T-helper 1 cell (primary cell): Measurements from ENCODE around the gene PGM2.
"Not testable (repeated sequence)": the region's sequence is repeated elsewhere in the genome, so short reads cannot be mapped to it uniquely, and the experiment has no call there.

Experiments
- DNase-seq, 5 donors: peaks; one replicate each; pipeline ENCODE4 v3.0.0-alpha.2; 2012 to 2020
- total RNA-seq, 4 donors: gene quantifications; one replicate each; lab custom pipeline; 2026; lab: John Stamatoyannopoulos, UW

Gene PGM2
- total RNA-seq, result 18.3 to 27.6 (median 22.0) reads per million in 4 donors

DNA sequence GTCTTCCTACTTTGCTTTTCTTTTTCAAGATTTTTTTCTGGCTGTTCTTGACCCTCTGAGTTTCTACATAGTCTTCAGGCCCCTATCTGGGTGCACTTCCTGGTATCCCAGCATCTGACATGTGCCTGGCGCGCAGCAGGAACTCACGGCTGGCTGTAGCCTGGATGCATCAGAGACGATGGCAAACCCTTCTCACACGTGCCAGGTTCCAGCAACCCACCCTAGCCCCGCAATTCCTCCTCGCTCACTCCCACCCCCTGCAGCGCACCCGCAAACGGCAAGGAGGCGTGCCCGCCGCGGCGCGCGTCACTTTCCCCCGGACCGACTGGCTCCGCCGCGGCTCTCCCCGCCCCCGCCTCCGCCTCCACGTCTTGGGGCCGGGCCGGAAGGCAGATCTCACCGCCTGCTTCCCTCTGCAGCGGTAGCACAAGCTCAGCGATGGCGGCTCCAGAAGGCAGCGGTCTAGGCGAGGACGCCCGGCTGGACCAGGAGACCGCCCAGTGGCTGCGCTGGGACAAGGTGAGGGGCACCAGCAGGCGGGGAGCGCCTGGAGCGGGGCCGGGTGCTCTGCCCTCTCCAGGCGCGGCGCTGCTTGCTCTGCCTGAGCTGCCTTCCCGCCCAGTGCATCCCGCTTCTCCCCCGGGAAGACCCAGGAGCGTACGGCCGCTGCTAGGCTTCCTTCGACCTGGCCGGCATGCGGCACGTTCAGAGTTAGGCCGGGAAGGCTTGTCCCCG, at the start of gene PGM2:
Gene PGM2 (plus strand): TSS at position 392 of the 735 bp plus-strand sequence. CDS start 47 bp downstream, at position 439.
- DNase-seq, result peak; percentile 76 to 89 (median 84)

DNA sequence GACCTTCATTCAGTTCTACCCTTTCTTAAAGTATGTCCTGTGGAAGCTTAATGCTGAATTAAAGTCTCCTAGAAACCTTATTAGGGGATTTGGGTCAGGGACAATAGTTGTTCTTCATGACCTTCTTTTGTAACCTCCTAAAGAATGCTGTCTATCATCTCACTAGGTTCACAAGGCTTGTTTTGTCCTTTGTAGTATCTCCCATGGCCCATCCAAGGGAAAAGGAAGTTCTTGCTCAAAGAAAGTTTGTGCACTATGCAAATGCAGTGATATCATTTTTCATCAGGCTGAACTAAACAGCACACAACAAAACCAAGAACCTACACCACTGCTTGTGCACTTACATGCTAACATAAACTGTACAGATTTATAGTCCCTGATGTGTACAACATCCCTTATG, 46.6 kb upstream of the PGM2 start:
- DNase-seq, result no peak

DNA sequence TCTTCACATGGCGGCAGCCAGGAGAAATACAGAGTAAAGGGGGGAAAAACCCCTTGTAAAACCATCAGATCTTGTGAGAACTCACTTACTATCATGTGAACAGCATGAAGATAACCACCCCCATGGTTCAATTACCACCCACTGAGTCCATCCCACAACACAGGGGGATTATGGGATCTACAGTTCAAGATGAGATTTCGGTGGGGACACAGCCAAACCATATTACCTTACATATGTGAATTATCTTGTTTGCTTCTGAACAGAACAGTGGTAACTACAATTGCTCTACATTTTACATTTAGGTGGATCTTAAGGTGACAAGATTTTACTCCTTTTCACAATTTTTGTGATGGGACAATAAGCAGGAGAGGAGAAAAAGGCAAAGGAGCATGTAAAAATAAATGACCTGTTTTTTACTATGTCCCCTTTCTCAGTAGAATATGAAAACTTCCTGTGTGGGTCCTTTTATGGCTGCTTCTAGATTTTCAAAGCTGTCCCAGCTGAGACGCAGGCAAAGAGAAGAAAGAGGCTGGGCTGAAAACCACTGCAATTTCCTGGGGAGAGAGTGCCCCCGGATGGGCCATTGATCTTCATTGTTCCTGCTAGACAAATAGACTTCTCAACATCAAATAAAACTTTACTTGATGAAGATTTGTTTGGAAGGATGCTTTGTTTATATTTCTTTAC, 45.9 kb upstream of the PGM2 start:
- DNase-seq, result peak; percentile 12 to 54 (median 37)

DNA sequence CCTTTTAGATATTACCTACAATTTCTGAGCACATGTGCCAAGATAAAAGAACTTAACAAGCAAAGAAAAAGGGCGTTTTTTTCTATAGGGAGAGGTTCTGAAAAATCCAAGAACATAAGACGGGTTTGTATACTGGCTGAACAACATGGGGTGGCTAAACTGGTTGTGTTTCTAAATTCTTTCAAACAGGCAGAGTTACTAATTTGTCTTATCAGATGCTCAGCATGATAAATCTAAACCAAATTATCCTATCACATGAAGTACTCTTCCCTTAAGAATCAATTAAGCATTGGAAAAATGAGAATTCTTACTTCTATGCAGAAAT, 45.4 kb upstream of the PGM2 start:
- no peak for DNase-seq

DNA sequence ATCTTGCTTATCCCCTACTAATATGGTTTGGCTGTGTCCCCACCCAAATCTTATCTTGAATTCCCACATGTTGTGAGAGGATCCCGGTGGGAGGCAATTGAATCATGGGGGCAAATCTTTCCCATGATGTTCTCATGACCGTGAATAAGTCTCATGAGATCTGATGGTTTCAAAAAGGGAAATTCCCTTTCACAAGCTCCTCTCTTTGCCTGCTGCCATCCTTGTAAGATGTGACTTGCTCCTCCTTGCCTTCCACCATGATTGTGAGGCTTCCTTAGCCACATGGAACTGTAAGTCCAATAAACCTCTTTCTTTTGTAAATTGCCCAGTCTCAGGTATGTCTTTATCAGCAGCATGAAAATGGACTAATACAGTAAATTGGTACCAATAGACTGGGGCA, 40.2 kb upstream of the PGM2 start:
- DNase-seq, result not testable (repeated sequence)

DNA sequence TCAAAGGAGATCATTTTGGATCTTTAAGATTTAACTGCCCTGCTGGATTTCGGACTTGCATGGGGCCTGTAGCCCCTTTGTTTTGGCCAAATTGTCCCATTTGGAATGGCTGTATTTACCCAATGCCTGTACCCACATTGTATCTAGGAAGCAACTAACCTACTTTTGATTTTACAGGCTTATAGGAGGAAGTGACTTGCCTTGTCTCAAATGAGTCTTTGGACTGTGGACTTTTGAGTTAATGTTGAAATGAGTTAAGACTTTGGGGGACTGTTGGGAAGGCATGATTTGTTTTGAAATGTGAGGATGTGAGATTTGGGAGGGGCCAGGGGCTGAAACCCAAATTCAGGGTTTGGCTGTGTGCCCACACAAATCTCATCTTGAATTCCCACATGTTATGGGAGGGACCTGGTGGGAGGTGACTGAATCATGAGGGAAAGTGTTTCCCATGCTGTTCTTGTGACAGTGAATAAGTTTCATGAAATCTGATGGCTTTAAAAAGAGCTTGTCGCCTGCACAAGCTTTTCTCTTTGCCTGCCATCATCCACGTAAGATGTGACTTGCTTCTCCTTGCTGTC, 38.5 kb upstream of the PGM2 start:
- DNase-seq, result not testable (repeated sequence)

DNA sequence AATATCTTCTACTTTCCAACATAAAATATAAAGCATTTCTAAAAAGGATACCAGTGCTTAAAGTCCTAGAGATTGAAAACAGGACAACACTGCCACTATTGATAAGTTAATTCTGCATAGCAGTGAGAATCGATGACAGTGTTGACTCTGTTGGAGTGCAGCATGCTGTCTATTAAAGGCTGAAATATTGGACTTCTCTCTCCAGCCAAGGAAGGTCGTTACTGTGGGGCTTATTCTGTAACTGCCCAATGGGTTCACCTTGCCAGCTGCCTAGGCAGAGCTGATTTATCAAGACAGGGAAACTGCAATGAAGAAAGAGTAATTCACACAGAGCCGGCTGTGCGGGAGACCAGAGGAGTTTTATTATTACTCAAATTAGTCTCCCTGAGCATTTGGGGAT, 37.7 kb upstream of the PGM2 start:
- no peak for DNase-seq

DNA sequence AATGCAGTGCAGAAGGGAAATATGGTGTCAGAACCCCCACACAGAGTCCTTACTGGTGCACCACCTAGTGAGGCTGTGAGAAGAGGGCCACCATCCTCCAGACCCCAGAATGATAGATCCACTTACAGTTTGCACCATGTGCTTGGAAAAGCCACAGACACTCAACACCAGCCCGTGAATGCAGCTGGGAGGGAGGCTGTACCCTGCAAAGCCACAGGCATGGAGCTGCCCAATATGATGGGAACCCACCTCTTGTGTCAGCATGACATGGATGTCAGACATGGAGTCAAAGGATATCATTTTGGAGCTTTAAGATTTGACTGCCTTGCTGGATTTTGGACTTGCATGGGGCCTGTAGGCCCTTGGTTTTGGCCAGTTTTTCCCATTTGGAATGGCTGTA, 34.2 kb upstream of the PGM2 start:
- DNase-seq, result no peak

DNA sequence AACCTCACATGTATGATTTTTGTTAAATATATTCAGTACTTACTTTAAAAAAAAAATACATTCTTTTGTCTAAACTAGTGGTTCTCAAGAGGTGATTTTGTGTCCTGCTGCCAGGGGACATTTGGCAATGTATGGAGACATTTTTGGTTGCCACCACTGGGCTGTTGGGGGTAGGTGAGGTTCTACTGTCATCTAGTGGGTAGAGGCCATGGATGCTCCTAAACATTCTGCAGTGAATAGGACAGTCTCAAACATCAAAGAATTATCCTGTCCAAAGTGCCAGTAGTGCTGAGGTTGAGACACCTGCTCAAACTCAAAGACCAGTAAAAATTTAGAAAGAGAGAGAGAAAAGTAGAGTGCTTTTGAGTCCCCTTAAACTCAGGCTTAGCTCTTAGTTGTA, 32.9 kb upstream of the PGM2 start:
- DNase-seq, result peak in 2 of 5 donors; percentile 4 to 5

DNA sequence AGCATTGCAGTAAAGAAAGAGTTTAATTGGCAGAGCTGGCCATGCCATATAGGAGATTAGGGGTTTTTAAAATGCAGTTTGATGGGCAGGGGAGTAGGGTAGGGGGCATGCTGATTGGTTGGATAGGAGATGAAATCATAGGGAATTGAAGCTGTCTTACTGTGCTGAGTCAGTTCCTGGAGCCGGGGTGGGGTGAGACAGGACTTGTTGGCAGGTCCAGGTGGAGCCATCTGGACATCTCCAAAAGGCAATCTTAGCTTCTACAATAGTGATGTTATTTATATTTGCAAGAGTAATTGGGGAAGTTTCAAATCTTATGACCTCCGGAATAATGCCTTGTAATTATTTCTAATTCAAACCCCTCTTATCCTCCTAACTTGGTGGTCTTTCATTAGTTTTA, 32.4 kb upstream of the PGM2 start:
- DNase-seq, result no peak

DNA sequence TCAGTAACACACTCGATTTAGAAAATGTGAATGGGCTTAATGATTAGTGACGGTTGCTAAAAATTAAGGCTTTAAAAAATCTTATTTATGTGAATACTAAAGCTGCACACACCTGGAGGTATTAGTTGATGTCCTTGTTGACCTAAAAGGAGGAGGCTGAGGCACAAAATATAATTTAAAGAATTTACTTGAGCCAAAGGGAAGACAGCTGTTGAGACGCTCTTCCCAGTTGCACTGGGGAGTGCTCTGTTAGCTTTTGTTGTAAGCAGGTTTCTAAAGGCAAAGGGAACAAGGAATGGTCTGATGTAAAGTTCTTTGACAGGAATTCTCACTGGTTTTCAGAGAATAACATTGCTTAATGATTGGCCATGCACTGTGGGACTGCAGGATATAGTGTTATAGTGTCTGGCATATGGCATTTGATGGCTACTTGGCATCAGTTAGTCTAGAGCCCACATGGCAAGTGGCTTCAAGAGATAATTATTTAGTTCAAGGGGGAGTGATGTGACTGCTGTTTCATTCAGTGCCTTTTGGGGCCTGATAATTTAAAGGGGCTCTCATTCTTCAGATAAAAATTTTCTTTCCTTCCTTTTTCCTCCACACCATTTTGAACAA, 30.8 kb upstream of the PGM2 start:
- no peak for DNase-seq

DNA sequence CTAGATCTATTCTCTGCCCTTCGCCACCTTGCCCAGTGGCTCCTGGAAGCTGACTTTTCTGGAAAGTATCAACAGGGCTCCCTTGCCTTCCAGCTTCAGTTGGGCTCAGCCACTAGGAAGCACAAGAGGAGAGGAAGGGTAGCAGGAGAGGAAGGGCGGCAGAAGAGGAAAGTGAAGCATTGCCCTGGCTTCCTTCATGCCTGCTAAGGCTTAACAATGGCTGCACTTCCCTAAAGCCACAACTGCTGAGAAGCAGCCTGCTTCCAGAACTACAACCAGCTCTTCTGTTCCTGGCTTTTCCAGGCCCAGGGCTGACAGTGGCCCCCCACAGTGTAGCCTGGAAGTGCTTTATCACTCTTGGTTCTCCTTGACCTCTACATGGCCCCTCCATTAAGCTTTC, 29.1 kb upstream of the PGM2 start:
- DNase-seq, result no peak

DNA sequence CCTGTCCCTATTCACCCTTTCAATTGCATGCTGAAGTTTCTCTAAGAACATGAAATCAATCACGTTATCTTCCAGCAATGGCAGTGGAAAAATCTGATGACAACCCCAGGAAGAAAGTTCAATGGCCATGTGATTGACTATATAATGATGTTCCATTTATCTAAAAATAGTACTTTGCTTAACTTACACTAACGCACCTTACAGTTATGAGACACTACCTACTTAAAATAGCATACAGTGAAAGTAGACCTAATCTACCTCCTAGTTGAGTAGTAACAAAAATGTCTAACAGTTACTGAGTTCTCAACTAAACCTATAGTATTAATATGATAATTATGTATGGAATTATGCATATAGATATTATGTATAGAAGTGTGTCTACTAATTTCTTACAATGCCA, 28.6 kb upstream of the PGM2 start:
- no peak for DNase-seq

DNA sequence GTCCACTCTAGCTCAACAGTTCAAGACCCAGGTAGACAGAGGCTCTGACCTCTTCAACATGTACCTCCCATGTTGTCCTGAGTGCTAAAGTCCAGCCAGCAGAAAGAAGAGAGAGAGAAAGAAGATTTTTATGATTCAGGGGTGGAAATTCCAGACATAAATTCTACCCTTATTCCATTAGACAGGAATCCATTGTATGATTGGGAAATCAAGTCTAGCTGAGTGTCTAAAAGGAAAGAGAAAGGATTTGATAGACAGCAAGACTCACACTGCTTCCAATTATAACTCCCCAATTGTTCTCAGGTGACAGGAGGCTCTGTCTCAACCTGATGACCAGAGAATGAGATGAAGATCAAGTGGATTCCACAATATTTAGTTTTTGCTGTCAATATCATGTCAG, 27.9 kb upstream of the PGM2 start:
- DNase-seq, result no peak

DNA sequence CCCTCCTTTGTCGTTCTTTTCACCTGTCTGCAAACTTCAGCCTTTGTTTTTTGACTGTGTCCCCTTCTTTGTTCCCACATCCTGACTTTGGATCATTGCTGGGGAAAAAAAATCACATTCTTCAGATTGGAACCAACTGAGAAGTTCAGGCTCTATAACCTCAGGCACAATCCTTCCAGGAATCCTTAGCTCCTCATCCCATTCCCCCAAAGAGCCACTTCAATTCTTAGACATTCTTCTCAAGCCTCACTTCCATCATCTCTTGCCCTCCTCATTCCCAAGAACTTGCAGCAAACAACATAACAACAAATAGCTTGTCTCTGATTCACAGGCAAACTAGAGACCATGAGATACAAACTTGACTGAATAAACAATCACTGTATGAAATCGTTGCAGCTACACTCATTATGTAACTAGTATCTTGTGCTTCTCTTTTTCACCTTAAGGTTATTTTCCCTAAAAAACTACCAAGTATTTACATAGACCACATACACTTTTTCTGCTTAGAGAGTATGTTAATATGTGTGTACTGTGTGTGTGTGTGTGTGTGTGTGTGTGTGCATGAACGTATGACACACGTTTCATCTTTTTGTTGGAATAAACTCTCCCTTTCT, 26.4 kb upstream of the PGM2 start:
- no peak for DNase-seq

DNA sequence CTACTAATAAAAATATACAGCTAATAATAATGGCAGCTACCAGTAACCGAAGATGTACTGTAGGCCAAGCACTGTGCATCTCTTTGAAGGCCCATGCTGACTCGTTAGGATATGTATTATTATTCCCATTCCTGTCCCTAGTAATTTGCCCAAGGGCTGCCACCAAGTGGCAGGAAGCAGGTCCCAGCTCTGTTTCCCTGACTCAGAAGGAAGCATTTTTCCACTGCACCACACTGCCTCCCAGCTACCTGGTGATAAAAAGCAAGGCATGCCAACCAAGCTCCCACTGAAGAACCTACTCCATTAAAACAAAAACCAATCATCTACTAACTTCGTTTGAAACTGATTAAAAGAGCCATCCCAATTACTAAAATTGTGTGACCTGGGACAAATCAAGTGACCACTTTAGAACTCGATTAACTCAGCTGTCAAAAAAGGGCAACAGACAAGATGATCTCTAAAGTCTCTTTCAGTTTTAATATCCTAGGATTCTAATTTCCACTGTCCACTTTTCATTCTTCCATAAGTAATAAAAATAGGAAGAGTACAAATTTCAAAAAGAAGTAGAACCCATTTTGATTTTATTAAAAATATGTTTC, 24.3 kb upstream of the PGM2 start:
- peak in 1 of 5 donors; percentile 7 for DNase-seq

DNA sequence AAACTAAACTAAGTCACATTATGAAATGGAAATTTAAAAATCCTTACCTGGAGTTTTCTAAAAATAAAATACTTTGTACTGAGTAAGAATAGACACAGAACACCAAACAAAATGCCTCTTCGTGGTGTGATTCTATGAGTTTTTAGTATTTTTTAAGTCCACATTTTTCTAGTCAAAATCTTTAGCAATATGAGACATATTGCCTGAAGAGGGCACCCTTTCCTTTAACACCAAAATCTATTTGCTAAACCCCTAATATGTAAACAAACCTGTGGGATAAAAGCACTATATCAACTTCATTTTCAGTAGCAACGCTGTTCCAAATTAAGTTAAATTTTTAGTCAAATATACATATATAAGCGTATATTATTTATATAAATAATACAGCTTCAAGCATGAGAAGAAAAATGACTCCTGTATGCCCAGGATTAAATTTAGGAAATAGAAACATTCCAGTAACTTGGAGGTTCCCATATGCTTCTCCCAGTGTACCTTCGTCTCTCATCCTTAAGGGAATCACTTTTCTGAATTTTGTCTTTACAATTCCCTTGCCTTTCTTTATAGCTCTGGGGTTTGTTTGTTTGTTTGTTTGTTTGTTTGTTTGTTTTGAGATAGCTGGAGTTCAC, 23.0 kb upstream of the PGM2 start:
- peak in 1 of 5 donors; percentile 67 for DNase-seq

DNA sequence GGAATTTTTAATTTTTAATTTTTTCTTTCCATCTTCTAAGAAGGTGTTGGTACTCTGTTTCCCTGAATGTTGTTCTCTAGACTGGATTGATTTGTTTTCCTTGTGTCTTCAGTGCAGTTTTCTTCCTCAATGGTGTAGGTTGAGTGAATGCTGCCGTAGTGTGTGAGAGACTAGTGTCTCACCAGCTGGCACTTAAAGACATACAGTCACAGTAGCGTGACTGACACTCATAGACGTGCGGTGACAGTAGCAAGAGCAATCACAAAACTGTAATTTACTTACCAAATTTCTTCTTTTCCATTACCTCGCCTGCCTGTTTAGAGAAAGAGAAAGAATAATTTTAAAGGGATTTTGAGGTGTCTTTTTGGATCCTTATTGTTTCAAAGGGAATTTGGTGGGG, 21.4 kb upstream of the PGM2 start:
- DNase-seq, result no peak

DNA sequence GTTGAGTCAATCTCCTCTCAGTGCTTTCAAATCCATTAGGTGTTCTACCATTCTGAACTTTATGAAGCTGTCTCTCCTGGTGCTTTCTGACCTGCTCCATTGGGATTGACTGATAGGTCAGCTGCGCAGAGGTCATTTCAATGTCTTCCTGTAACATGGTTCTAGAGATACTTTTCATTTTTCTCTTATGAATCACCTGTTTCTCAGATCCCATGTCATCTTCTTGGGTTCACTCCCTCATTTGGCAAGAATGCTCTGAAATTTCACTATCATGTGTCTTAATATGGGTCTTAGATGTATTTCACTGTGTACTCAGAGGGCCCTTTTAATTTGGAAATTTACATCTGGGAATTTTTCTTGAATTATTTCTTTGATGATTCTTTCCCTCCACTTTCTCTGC, 13.8 kb upstream of the PGM2 start:
- DNase-seq, result no peak

DNA sequence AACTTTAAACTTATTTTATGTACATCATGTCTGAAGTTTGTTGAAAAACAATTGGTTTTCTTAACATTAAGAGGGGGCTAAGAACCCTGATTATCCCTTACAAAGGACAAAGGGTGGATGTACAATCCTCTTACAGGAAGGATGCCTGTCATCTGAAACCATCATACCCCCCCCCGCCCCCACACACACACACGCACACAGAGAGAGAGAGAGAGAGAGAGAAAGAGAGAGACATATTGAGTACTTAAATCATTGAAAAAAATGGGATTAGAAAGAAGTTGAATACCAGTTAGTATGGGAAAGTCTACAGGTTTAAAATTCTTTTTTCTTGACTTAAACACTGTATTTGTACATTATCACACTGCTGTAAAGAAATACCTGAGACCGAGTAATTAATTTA, 10.9 kb upstream of the PGM2 start:
- DNase-seq, result no peak

DNA sequence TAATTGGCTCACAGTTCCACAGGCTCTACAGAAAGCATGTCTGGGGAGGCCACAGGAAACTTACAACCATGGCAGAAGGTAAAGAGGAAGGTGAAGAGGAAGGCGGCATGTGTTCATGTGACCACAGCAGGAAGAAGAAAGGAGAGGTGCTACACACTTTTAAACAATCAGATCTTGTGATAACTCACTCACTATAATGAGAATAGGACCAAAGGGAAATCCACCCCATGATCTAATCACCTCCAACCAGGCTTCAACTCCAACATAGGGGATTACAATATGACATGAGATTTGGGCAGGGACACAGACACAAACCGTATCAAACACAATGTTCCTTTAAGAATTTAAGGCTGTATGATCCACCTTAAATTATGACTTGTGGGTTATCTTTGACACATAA, 10.5 kb upstream of the PGM2 start:
- peak in 2 of 5 donors; percentile 6 to 53 for DNase-seq

DNA sequence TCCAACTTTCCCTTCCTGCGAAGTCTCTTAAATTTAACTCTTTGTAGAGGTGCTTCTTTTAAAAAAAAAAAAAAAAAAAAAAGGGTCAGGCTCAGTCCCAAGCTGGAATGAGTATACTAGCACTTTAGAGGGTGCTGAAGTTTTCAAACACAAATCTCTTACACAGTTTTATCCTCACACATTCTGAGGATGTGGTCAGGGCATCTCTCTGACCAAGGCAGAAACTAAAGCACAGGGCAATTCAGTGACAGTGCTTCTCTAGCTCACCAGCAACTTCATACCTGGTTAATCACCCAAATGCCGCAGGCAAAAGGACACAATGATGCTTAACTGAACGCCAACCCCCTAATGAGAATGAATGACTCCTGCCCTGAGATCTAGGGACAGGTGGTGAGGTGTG, 9.8 kb upstream of the PGM2 start:
- peak in 1 of 5 donors; percentile 14 for DNase-seq
